ENCODE data around the gene ACSM2B.

GRCh38 chr16:20538687-20539086, 37.5 kb downstream of the ACSM2B start:
- TF ChIP-seq CTCF (conservative IDR thresholded peaks at IDR 0.05; ENCODE audit: low read depth, low read length) = no peak
- TF ChIP-seq EZH2 (IDR thresholded peaks at IDR 0.05; ENCODE audit: low read length, unreplicated experiment) = no peak

Data from PC-3 (cell line).